Keratinocyte (primary cell): Measurements from ENCODE around the gene LRP1B. TPM values are rescaled to one million over a fixed set of nuclear protein-coding genes. Genes with fewer than 3 reads are reported as not detected.

Experiments
- DNase-seq: peaks from one replicate; pipeline ENCODE4 v3.0.0-alpha.2; 2011; ENCODE audit warnings: low read depth, missing footprints, low spot score
- FAIRE-seq: peaks from 2 replicates; lab custom pipeline; 2011; peaks lifted over from hg19 to GRCh38; lab: Jason Lieb, UNC
- H2AFZ ChIP-seq: 2 replicates; pipeline ENCODE4 v1.6.0; 2012; ENCODE audit warnings: low read length, control low read depth, inconsistent platforms; ENCODE audit not compliant: control insufficient read depth
- H3K27ac ChIP-seq: 2 replicates; pipeline ENCODE4 v1.5.1; 2011; ENCODE audit warnings: low read length; ENCODE audit not compliant: control insufficient read depth, insufficient read depth
- H3K27me3 ChIP-seq: 3 replicates; pipeline ENCODE4 v1.6.0; 2011; ENCODE audit warnings: low read length; ENCODE audit not compliant: control insufficient read depth, insufficient read depth; ENCODE audit errors: extremely low read depth
- H3K36me3 ChIP-seq, 2 experiments: 2 replicates in 1 of 2; 3 replicates in 1 of 2; pipeline ENCODE4 v1.5.1; 2011; ENCODE audit warnings: low read length in 2 of 2, mild to moderate bottlenecking in 1 of 2; ENCODE audit not compliant: control insufficient read depth in 2 of 2, insufficient read depth in 2 of 2; ENCODE audit errors: extremely low read depth in 1 of 2
- H3K4me1 ChIP-seq: 3 replicates; pipeline ENCODE4 v1.5.1; 2011; ENCODE audit warnings: low read length; ENCODE audit not compliant: control insufficient read depth, insufficient read depth; ENCODE audit errors: extremely low read depth
- H3K4me2 ChIP-seq: 3 replicates; pipeline ENCODE4 v1.6.0; 2011; ENCODE audit warnings: low read depth, low read length; ENCODE audit not compliant: control insufficient read depth, insufficient read depth; ENCODE audit errors: extremely low read depth
- H3K4me3 ChIP-seq, 3 experiments: fragments of 200-600 bp in 1 of 3; sonication (generic) in 1 of 3; 2 replicates in 2 of 3; 3 replicates in 1 of 3; pipeline ENCODE4 v1.5.1; 2011 to 2016; ENCODE audit warnings: low read length in 3 of 3, mild to moderate bottlenecking in 3 of 3, control low read depth in 2 of 3, inconsistent platforms in 1 of 3, low read depth in 1 of 3, mixed read lengths in 1 of 3, mixed run types in 1 of 3, moderate library complexity in 1 of 3; ENCODE audit not compliant: control insufficient read depth in 2 of 3, insufficient read depth in 2 of 3; ENCODE audit errors: extremely low read depth in 1 of 3
- H3K79me2 ChIP-seq: 2 replicates; pipeline ENCODE4 v1.6.0; 2012; ENCODE audit warnings: low read length; ENCODE audit not compliant: control insufficient read depth, insufficient read depth
- H3K9ac ChIP-seq: 3 replicates; pipeline ENCODE4 v1.6.0; 2011; ENCODE audit warnings: low read length; ENCODE audit not compliant: control insufficient read depth, insufficient read depth; ENCODE audit errors: extremely low read depth
- H3K9me1 ChIP-seq: 3 replicates; pipeline ENCODE4 v1.6.0; 2011; ENCODE audit warnings: low read length; ENCODE audit not compliant: control insufficient read depth, insufficient read depth; ENCODE audit errors: extremely low read depth
- H3K9me3 ChIP-seq: 2 replicates; pipeline ENCODE4 v1.5.1; 2012; ENCODE audit warnings: low read depth, low read length; ENCODE audit not compliant: control insufficient read depth
- H4K20me1 ChIP-seq: 3 replicates; pipeline ENCODE4 v1.6.0; 2011; ENCODE audit warnings: low read length; ENCODE audit not compliant: control insufficient read depth, insufficient read depth; ENCODE audit errors: extremely low read depth
- EZH2 ChIP-seq: IDR thresholded peaks from one replicate; pipeline ENCODE4 v1.6.1; 2012; ENCODE audit warnings: inconsistent platforms, mild to moderate bottlenecking, low read length, moderate library complexity
- dilution Hi-C: fragments of 300-500 bp; cut with MboI; formaldehyde crosslinking; loops from one replicate; pipeline ENCODE4 v1.7.0; 2020; ENCODE audit warnings: low sequenced_read_pairs; ENCODE audit not compliant: extremely low pct_ligation_motif_present
- polyA plus RNA-seq, 5 experiments: library from polyadenylated mRNA; depleted of rRNA in 3 of 5; stranded (reverse) in 3 of 5; stranded (forward) in 1 of 5; unstranded in 1 of 5; fragments of >200 nt; gene quantifications; 1 replicate in 1 of 5; 2 replicates in 3 of 5; 3 replicates in 1 of 5; pipeline versions ENCODE4 v1.2.1 to v1.2.3, GENCODE V29; 2011 to 2012; ENCODE audit warnings: missing spikeins in 2 of 5, low read depth in 1 of 5, low replicate concordance in 1 of 5
- TF ChIP-seq, protein P1 (sequence below), 3 experiments: IDR thresholded peaks in 1 of 3; conservative IDR thresholded peaks in 1 of 3; optimal IDR thresholded peaks in 1 of 3; 2 replicates in 2 of 3; 3 replicates in 1 of 3; pipeline versions ENCODE3 to v1.5.1; 2011; ENCODE audit warnings: low read length in 3 of 3, mild to moderate bottlenecking in 3 of 3, moderate library complexity in 2 of 3, control low read depth in 1 of 3, inconsistent platforms in 1 of 3; ENCODE audit not compliant: insufficient read depth in 2 of 3; ENCODE audit errors: extremely low read depth in 1 of 3

The LRP1B gene
- polyA plus RNA-seq, 1 donor (not counting 4 experiments of a cell fraction or from before 2014, with no cell fraction given) = not detected

- Histone ChIP-seq H4K20me1 (no peaks in the 10 kb centered on the region), H2AFZ (no peak overlapping the region), H3K4me3 (no peak overlapping the region), H3K9me1 (no peaks in the 10 kb centered on the region), H3K9me3 (no peaks in the 10 kb centered on the region), H3K4me2 (no peak overlapping the region), H3K4me1 (no peaks in the 10 kb centered on the region), H3K27me3 (no peaks in the 10 kb centered on the region), H3K27ac (no peak overlapping the region), H3K9ac (no peak overlapping the region), H3K36me3 (no peaks in the 10 kb centered on the region), H3K79me2 (no peaks in the 10 kb centered on the region)
- DNase-seq (no peak), FAIRE-seq (no peak)
- dilution Hi-C loops = no loop called here
- TF ChIP-seq, protein P1, sequence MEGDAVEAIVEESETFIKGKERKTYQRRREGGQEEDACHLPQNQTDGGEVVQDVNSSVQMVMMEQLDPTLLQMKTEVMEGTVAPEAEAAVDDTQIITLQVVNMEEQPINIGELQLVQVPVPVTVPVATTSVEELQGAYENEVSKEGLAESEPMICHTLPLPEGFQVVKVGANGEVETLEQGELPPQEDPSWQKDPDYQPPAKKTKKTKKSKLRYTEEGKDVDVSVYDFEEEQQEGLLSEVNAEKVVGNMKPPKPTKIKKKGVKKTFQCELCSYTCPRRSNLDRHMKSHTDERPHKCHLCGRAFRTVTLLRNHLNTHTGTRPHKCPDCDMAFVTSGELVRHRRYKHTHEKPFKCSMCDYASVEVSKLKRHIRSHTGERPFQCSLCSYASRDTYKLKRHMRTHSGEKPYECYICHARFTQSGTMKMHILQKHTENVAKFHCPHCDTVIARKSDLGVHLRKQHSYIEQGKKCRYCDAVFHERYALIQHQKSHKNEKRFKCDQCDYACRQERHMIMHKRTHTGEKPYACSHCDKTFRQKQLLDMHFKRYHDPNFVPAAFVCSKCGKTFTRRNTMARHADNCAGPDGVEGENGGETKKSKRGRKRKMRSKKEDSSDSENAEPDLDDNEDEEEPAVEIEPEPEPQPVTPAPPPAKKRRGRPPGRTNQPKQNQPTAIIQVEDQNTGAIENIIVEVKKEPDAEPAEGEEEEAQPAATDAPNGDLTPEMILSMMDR (optimal IDR thresholded peaks at IDR 0.05 in 1 of 3, IDR thresholded peaks at IDR 0.05 in 1 of 3, conservative IDR thresholded peaks at IDR 0.05 in 1 of 3; ENCODE audit: extremely low read depth in 1 of 3, insufficient read depth in 2 of 3, low read length in 3 of 3) = no peak
- no peak for TF ChIP-seq EZH2
Observed at GRCh38 chr2:141497272-141497671, 633.5 kb downstream of the LRP1B start.

DNA sequence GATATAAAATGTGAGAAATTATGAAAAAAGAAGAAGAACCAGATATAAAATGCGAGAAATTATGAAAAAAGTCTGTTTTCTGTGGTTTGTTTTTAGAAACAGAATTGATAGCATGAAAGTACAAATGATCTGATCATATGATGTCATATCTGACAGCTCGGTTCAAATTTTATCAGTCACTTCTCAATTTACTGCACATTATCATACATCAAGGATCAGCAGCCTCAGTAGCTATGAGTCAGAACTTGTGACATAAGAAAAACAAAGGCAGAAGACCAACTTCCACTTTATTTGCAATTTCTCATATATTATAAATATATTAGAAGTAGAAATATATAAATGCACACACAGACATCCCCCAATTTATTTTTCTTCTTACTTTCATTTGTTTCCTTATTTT lies 634.0 kb downstream of the LRP1B start:
- dilution Hi-C loops = no loop called here
- no peak overlapping the region for H3K4me3 ChIP-seq
- H2AFZ ChIP-seq = no peak overlapping the region
- no peaks in the 10 kb centered on the region for H3K9me1 ChIP-seq
- TF ChIP-seq EZH2 = no peak
- TF ChIP-seq, protein P1 (optimal IDR thresholded peaks at IDR 0.05 in 1 of 3, IDR thresholded peaks at IDR 0.05 in 1 of 3, conservative IDR thresholded peaks at IDR 0.05 in 1 of 3; ENCODE audit: extremely low read depth in 1 of 3, insufficient read depth in 2 of 3, low read length in 3 of 3) = no peak
- no peaks in the 10 kb centered on the region for H4K20me1 ChIP-seq
- DNase-seq (no peak), FAIRE-seq (no peak)
- H3K79me2 ChIP-seq = no peaks in the 10 kb centered on the region
- H3K27me3 ChIP-seq = no peaks in the 10 kb centered on the region
- H3K9ac ChIP-seq = no peak overlapping the region
- H3K4me2 ChIP-seq = no peak overlapping the region
- H3K27ac ChIP-seq = no peak overlapping the region
- H3K9me3 ChIP-seq = no peaks in the 10 kb centered on the region
- no peaks in the 10 kb centered on the region for H3K36me3 ChIP-seq
- no peaks in the 10 kb centered on the region for H3K4me1 ChIP-seq
